HCT116 (cell line): ENCODE measurements around the gene NOX3.
A peak's percentile ranks its signal among the peaks of the same experiment; 100 is the strongest.

Experiments
- ATF3 ChIP-seq: IDR thresholded peaks from 2 replicates; pipeline ENCODE4 v1.6.1; 2012
- CBX3 ChIP-seq: IDR thresholded peaks from 2 replicates; pipeline ENCODE4 v1.6.1; 2012; ENCODE audit warnings: low read depth
- CEBPB ChIP-seq: IDR thresholded peaks from 2 replicates; pipeline ENCODE4 v1.6.1; 2012; ENCODE audit warnings: low read depth
- POLR2A ChIP-seq: IDR thresholded peaks from 2 replicates; pipeline ENCODE4 v1.7.0; 2011; ENCODE audit warnings: borderline replicate concordance; ENCODE audit not compliant: insufficient read depth, insufficient read length; ENCODE audit errors: extremely low read depth
- SRF ChIP-seq: IDR thresholded peaks from 2 replicates; pipeline ENCODE4 v1.6.1; 2012; ENCODE audit warnings: low read depth
- YY1 ChIP-seq: IDR thresholded peaks from 2 replicates; pipeline ENCODE4 v1.6.1; 2011; ENCODE audit warnings: low read length, low read depth, moderate library complexity, mild to moderate bottlenecking; ENCODE audit not compliant: insufficient replicate concordance; ENCODE audit errors: extremely low read depth
- TF ChIP-seq, protein P1 (sequence below), 3 experiments: fragments of 200-600 bp in 1 of 3; sonication (generic) in 1 of 3; IDR thresholded peaks in 2 of 3; conservative IDR thresholded peaks in 1 of 3; 2 replicates each; pipeline ENCODE4 v1.5.1; 2012 to 2017; ENCODE audit warnings: low read depth in 2 of 3, low read length in 2 of 3, antibody characterized with exemption in 1 of 3, borderline replicate concordance in 1 of 3, control low read depth in 1 of 3, mild to moderate bottlenecking in 1 of 3, mixed read lengths in 1 of 3, mixed run types in 1 of 3, moderate library complexity in 1 of 3; ENCODE audit not compliant: insufficient read depth in 1 of 3
- TF ChIP-seq, protein P2 (sequence below): IDR thresholded peaks from 2 replicates; pipeline ENCODE4 v1.6.1; 2012; ENCODE audit warnings: low read depth
- TF ChIP-seq, protein P3 (sequence below): IDR thresholded peaks from 2 replicates; pipeline ENCODE4 v1.6.1; 2011; ENCODE audit warnings: mild to moderate bottlenecking, low read length, moderate library complexity; ENCODE audit not compliant: insufficient replicate concordance; ENCODE audit errors: extremely low read depth

DNA sequence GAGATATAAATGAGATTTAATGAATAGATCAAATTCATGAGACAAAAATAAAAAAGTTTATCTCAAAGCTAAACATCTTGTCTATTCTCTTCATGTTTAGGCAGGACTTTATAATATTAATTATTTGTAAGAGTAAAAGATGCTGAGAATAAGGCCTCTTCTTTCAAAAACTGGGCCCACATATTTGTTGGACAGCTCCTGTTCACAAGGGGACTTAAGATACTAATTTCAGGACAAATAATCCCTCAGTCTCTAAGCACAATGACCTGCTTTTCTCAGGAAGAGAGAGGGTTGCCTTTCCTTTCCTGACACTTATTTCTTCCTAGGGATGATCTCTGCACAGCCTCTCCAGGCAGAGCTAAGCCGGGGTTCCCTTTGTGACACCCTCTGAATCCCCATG is 43.3 kb downstream of the NOX3 start:
- TF ChIP-seq, protein P1, sequence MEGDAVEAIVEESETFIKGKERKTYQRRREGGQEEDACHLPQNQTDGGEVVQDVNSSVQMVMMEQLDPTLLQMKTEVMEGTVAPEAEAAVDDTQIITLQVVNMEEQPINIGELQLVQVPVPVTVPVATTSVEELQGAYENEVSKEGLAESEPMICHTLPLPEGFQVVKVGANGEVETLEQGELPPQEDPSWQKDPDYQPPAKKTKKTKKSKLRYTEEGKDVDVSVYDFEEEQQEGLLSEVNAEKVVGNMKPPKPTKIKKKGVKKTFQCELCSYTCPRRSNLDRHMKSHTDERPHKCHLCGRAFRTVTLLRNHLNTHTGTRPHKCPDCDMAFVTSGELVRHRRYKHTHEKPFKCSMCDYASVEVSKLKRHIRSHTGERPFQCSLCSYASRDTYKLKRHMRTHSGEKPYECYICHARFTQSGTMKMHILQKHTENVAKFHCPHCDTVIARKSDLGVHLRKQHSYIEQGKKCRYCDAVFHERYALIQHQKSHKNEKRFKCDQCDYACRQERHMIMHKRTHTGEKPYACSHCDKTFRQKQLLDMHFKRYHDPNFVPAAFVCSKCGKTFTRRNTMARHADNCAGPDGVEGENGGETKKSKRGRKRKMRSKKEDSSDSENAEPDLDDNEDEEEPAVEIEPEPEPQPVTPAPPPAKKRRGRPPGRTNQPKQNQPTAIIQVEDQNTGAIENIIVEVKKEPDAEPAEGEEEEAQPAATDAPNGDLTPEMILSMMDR (IDR thresholded peaks at IDR 0.05 in 2 of 3, conservative IDR thresholded peaks at IDR 0.05 in 1 of 3; ENCODE audit: borderline replicate concordance in 1 of 3, insufficient read depth in 1 of 3, low read depth in 2 of 3, low read length in 2 of 3) = no peak
- TF ChIP-seq, protein P2, sequence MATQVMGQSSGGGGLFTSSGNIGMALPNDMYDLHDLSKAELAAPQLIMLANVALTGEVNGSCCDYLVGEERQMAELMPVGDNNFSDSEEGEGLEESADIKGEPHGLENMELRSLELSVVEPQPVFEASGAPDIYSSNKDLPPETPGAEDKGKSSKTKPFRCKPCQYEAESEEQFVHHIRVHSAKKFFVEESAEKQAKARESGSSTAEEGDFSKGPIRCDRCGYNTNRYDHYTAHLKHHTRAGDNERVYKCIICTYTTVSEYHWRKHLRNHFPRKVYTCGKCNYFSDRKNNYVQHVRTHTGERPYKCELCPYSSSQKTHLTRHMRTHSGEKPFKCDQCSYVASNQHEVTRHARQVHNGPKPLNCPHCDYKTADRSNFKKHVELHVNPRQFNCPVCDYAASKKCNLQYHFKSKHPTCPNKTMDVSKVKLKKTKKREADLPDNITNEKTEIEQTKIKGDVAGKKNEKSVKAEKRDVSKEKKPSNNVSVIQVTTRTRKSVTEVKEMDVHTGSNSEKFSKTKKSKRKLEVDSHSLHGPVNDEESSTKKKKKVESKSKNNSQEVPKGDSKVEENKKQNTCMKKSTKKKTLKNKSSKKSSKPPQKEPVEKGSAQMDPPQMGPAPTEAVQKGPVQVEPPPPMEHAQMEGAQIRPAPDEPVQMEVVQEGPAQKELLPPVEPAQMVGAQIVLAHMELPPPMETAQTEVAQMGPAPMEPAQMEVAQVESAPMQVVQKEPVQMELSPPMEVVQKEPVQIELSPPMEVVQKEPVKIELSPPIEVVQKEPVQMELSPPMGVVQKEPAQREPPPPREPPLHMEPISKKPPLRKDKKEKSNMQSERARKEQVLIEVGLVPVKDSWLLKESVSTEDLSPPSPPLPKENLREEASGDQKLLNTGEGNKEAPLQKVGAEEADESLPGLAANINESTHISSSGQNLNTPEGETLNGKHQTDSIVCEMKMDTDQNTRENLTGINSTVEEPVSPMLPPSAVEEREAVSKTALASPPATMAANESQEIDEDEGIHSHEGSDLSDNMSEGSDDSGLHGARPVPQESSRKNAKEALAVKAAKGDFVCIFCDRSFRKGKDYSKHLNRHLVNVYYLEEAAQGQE = peak; percentile 38
- TF ChIP-seq ATF3 (no peak), POLR2A (no peak), YY1 (no peak), CBX3 (no peak), CEBPB (no peak), SRF (no peak)
- TF ChIP-seq, protein P3, sequence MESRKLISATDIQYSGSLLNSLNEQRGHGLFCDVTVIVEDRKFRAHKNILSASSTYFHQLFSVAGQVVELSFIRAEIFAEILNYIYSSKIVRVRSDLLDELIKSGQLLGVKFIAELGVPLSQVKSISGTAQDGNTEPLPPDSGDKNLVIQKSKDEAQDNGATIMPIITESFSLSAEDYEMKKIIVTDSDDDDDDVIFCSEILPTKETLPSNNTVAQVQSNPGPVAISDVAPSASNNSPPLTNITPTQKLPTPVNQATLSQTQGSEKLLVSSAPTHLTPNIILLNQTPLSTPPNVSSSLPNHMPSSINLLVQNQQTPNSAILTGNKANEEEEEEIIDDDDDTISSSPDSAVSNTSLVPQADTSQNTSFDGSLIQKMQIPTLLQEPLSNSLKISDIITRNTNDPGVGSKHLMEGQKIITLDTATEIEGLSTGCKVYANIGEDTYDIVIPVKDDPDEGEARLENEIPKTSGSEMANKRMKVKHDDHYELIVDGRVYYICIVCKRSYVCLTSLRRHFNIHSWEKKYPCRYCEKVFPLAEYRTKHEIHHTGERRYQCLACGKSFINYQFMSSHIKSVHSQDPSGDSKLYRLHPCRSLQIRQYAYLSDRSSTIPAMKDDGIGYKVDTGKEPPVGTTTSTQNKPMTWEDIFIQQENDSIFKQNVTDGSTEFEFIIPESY = no peak
